ENCODE data around the gene PARN. TPM values are rescaled to one million over a fixed set of nuclear protein-coding genes. Genes with fewer than 3 reads are reported as not detected.

The PARN gene
- total and polyA plus RNA-seq, 2 of the 8 experiments (the other 6 are each of a cell fraction or from before 2014, with no cell fraction given) = 24.5 to 44.6 TPM

DNA sequence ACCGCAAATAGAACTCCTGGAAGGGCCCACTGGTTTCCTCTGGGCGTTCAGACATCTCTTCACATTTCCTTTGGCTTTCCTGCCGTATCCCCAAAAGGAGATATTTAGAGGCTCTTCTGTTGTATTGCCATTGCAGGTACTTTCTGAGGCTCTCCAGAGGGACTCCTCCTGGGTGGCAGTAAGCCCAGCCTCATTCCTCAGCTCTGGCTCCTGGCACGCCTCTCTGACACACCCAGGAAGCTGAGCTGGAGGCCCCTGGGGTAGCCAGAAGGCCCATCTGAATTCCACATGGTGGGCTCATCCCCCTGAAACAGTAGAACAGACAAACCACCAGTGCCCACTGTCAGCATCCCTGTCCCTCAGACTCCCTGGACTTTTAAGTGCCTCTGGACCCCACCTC, 206.7 kb downstream of the PARN start (continued):
- TF ChIP-seq, protein P1, sequence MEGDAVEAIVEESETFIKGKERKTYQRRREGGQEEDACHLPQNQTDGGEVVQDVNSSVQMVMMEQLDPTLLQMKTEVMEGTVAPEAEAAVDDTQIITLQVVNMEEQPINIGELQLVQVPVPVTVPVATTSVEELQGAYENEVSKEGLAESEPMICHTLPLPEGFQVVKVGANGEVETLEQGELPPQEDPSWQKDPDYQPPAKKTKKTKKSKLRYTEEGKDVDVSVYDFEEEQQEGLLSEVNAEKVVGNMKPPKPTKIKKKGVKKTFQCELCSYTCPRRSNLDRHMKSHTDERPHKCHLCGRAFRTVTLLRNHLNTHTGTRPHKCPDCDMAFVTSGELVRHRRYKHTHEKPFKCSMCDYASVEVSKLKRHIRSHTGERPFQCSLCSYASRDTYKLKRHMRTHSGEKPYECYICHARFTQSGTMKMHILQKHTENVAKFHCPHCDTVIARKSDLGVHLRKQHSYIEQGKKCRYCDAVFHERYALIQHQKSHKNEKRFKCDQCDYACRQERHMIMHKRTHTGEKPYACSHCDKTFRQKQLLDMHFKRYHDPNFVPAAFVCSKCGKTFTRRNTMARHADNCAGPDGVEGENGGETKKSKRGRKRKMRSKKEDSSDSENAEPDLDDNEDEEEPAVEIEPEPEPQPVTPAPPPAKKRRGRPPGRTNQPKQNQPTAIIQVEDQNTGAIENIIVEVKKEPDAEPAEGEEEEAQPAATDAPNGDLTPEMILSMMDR (IDR thresholded peaks at IDR 0.05; ENCODE audit: control extremely low read depth in 1 of 3, insufficient read depth in 1 of 3, low read depth in 1 of 3, low read length in 3 of 3) = no peak
- no peak for TF ChIP-seq FOSL1 (IDR thresholded peaks at IDR 0.05; ENCODE audit: insufficient read depth, low read depth, low read length)
- TF ChIP-seq SP2 (IDR thresholded peaks at IDR 0.05; ENCODE audit: low read length) = no peak
- TF ChIP-seq RXRA (IDR thresholded peaks at IDR 0.05; ENCODE audit: insufficient read depth, low read depth, low read length) = no peak
- TF ChIP-seq RNF2 (IDR thresholded peaks at IDR 0.05; ENCODE audit: borderline replicate concordance, low read depth, low read length, missing control alignments, poor library complexity, severe bottlenecking) = no peak
